K562 (cell line): ENCODE results near the gene CARM1. TPM values are rescaled to one million over a fixed set of nuclear protein-coding genes. Genes with fewer than 3 reads are reported as not detected.
A peak's percentile ranks its signal among the peaks of the same experiment; 100 is the strongest.
"Not testable (repeated sequence)": the region's sequence is repeated elsewhere in the genome, so short reads cannot be mapped to it uniquely, and the experiment has no call there.

ENCODE experiments used
- ATAC-seq: fragments of 200-7000 bp; cut with Tn5 transposase; 3 replicates; pipeline ENCODE4 v1.9.1; 2020; ENCODE audit warnings: moderate library complexity
- BruUV-seq: library from RNA; stranded (reverse); fragments of 400-500 nt; replicated peaks from 2 replicates; lab custom pipeline; 2021; lab: Mats Ljungman, UMichigan
- CTCF ChIA-PET: fragments of 300-600 bp; formaldehyde crosslinking; extraction: SDS; loops from one replicate; lab custom pipeline; 2021; ENCODE audit warnings: low intra/inter-chr PET ratio; lab: Yijun Ruan, JAX
- POLR2A ChIA-PET: fragments of 300-600, 350-650 bp; sonication (Branson Sonifier 250); formaldehyde crosslinking; extraction: SDS; loops from one replicate; lab custom pipeline; 2021; ENCODE audit warnings: antibody characterized with exemption, inconsistent platforms; lab: Yijun Ruan, JAX
- DNase-seq, 4 experiments: peaks; one replicate each; pipeline versions ENCODE4 v3.0.0 to v3.0.0-alpha.2; 2011 to 2018; ENCODE audit warnings: low spot score in 3 of 4, mixed read lengths in 3 of 4; ENCODE audit errors: extremely low read depth in 1 of 4
- FAIRE-seq: peaks from 2 replicates; lab custom pipeline; 2011; peaks lifted over from hg19 to GRCh38; lab: Jason Lieb, UNC
- H2AFZ ChIP-seq: 2 replicates; pipeline ENCODE4 v1.6.0; 2011; ENCODE audit warnings: low read depth, low read length, control low read depth, inconsistent platforms
- H3K27ac ChIP-seq: fragments of 200-600 bp; 3 replicates; pipeline ENCODE4 v1.8.0; 2011; ENCODE audit warnings: low read depth, mild to moderate bottlenecking, control low read depth, inconsistent platforms, low read length, moderate library complexity, mixed read lengths; ENCODE audit errors: extremely low read depth
- H3K27me3 ChIP-seq, 2 experiments: fragments of 300-600 bp in 1 of 2; 2 replicates in 1 of 2; 3 replicates in 1 of 2; pipeline versions ENCODE4 v1.6.0 to v1.8.0; 2011; ENCODE audit warnings: inconsistent platforms in 2 of 2, low read length in 2 of 2, mild to moderate bottlenecking in 1 of 2, mixed read lengths in 1 of 2, moderate library complexity in 1 of 2; ENCODE audit not compliant: control insufficient read depth in 2 of 2, insufficient read depth in 2 of 2
- H3K36me3 ChIP-seq: fragments of 300-600 bp; 3 replicates; pipeline ENCODE4 v1.8.0; 2011; ENCODE audit warnings: mild to moderate bottlenecking, low read length, inconsistent platforms; ENCODE audit not compliant: control insufficient read depth, insufficient read depth
- H3K4me1 ChIP-seq, 2 experiments: fragments of 200-600 bp in 1 of 2; replicated peaks in 1 of 2; 2 replicates in 1 of 2; 3 replicates in 1 of 2; pipeline versions ENCODE4 v1.5.1 to v1.8.0; 2011; ENCODE audit warnings: inconsistent platforms in 2 of 2, low read length in 2 of 2, mild to moderate bottlenecking in 1 of 2, mixed read lengths in 1 of 2, moderate library complexity in 1 of 2; ENCODE audit not compliant: control insufficient read depth in 2 of 2, insufficient read depth in 2 of 2
- H3K4me2 ChIP-seq: 2 replicates; pipeline ENCODE4 v1.6.1; 2011; ENCODE audit warnings: low read length, control low read depth, inconsistent platforms, mixed read lengths; ENCODE audit not compliant: insufficient read depth
- H3K4me3 ChIP-seq: fragments of 200-600 bp; sonication (generic), shearing (Covaris generic); 2 replicates; pipeline ENCODE4 v1.5.1; 2016; ENCODE audit warnings: control low read depth, inconsistent platforms
- H3K79me2 ChIP-seq: fragments of 200-600 bp; 3 replicates; pipeline ENCODE4 v1.8.0; 2011; ENCODE audit warnings: low read length, inconsistent platforms; ENCODE audit not compliant: control insufficient read depth, insufficient read depth
- H3K9ac ChIP-seq, 2 experiments: 2 replicates each; pipeline versions ENCODE4 v1.6.0 to v1.6.1; 2011; ENCODE audit warnings: low read depth in 2 of 2, low read length in 2 of 2, control low read depth in 1 of 2, inconsistent platforms in 1 of 2, mild to moderate bottlenecking in 1 of 2, mixed read lengths in 1 of 2; ENCODE audit not compliant: insufficient read depth in 1 of 2
- H3K9me1 ChIP-seq: one replicate; pipeline ENCODE4 v1.6.0; 2011; ENCODE audit warnings: inconsistent platforms, mild to moderate bottlenecking, low read length, moderate library complexity; ENCODE audit not compliant: control insufficient read depth, insufficient read depth
- H3K9me3 ChIP-seq: replicated peaks from 2 replicates; pipeline ENCODE4 v1.5.1; 2011; ENCODE audit warnings: low read depth, low read length, inconsistent platforms; ENCODE audit not compliant: control insufficient read depth, insufficient read depth
- H4K20me1 ChIP-seq: replicated peaks from 2 replicates; pipeline ENCODE4 v1.6.1; 2011; ENCODE audit warnings: low read length, inconsistent platforms, mixed read lengths; ENCODE audit not compliant: control insufficient read depth, insufficient read depth
- BCOR ChIP-seq: fragments of 450-650 bp; IDR thresholded peaks from 2 replicates; pipeline ENCODE4 v1.6.1; 2016
- GTF2E2 ChIP-seq: fragments of 200-800 bp; sonication (Bioruptor generic); IDR thresholded peaks from 2 replicates; pipeline ENCODE4 v1.6.1; 2016; ENCODE audit warnings: missing genetic modification characterization, missing compliant biosample characterization
- ID3 ChIP-seq, 2 experiments: fragments of 250-450 bp in 1 of 2; fragments of 450-650 bp in 1 of 2; sonication (Bioruptor Pico) in 1 of 2; IDR thresholded peaks; 2 replicates each; pipeline versions ENCODE4 v1.6.1 to v1.8.0; 2016 to 2021; ENCODE audit warnings: mild to moderate bottlenecking in 2 of 2, moderate library complexity in 2 of 2, missing compliant biosample characterization in 1 of 2, missing genetic modification characterization in 1 of 2
- KLF16 ChIP-seq: IDR thresholded peaks from 2 replicates; pipeline ENCODE4 v1.6.1; 2016; ENCODE audit warnings: antibody characterized with exemption
- RBM25 ChIP-seq: fragments of 200-400 bp; formaldehyde crosslinking; IDR thresholded peaks from 2 replicates; pipeline ENCODE4 v1.6.1; 2018; ENCODE audit warnings: low read length, low read depth, moderate library complexity; ENCODE audit not compliant: severe bottlenecking
- VEZF1 ChIP-seq: fragments of 200-800 bp; sonication (Bioruptor generic); IDR thresholded peaks from 2 replicates; pipeline ENCODE4 v1.6.1; 2017; ENCODE audit warnings: missing genetic modification characterization, missing compliant biosample characterization
- ZNF121 ChIP-seq: sonication (generic); formaldehyde crosslinking; conservative IDR thresholded peaks from 2 replicates; pipeline ENCODE4 v1.8.0; 2022; ENCODE audit warnings: missing genetic modification reagents
- ZNF778 ChIP-seq: fragments of 450-650 bp; formaldehyde crosslinking; IDR thresholded peaks from 2 replicates; pipeline ENCODE4 v1.4.0; 2020; ENCODE audit warnings: mild to moderate bottlenecking, moderate library complexity
- WGBS: fragments of 100-300 bp; shearing (Covaris generic); methylation state at CpG from one replicate; pipeline ENCODE4 v1.1.6; 2016; ENCODE audit warnings: low coverage, mixed read lengths; ENCODE audit not compliant: insufficient coverage; ENCODE audit errors: missing lambda C conversion rate; 5-methylcytosine and 5-hydroxymethylcytosine counted together
- in situ Hi-C: fragments of 300-500 bp; cut with MboI; formaldehyde crosslinking; loops from 4 replicates; pipeline ENCODE4 v1.15.0; 2018; ENCODE audit warnings: inconsistent platforms, mixed read lengths
- intact Hi-C: fragments of 100-400 bp; cut with micrococcal nuclease; formaldehyde crosslinking; loops from 2 replicates; pipeline ENCODE4 v1.14.2; 2022
- polyA plus RNA-seq, 8 experiments: library from polyadenylated mRNA; depleted of rRNA in 4 of 8; stranded (reverse) in 5 of 8; unstranded in 3 of 8; fragments of >200 nt; fragmentation: Nextera tagmentation in 2 of 8; fragmentation: Illumina TruSeq in 1 of 8; extraction: Ambion mirVana in 2 of 8; extraction: Trizol in 1 of 8; gene quantifications; 2 replicates each; pipeline versions ENCODE4 v1.2.1 to v1.2.3, GENCODE V29; 2011 to 2014; ENCODE audit warnings: inconsistent platforms in 1 of 8, missing spikeins in 1 of 8
- total RNA-seq, 7 experiments: library from RNA; depleted of rRNA in 6 of 7; stranded (reverse); fragments of >200 nt in 6 of 7; fragmentation: Illumina TruSeq in 2 of 7; extraction: Trizol in 2 of 7; gene quantifications; 2 replicates each; pipeline versions ENCODE4 v1.2.1 to v1.2.3, GENCODE V29; 2011 to 2021; ENCODE audit warnings: low replicate concordance in 1 of 7

CARM1 gene
- total and polyA plus RNA-seq, 9 of the 15 experiments (the other 6 are each of a cell fraction or from before 2014, with no cell fraction given) = 0.36 to 86.0 (median 29.7) TPM

GRCh38 chr19:10856899-10857298 is 14.5 kb upstream of the CARM1 start:
- in situ Hi-C loops, BruUV-seq: not testable (repeated sequence)
- POLR2A ChIA-PET = interaction anchor here (0.9 kb wide), 1 partner anchor 21 kb away, joined by 3 read pairs; the partner anchor contains the start of gene TMED1

GRCh38 chr19:10858204-10858828 is 13.0 kb upstream of the CARM1 start:
- BruUV-seq = no TSS peak
- peak; percentile 53 to 73 (median 66) for DNase-seq
- intact Hi-C loops = no loop called here
- Histone ChIP-seq H3K36me3 (no peaks in the 10 kb centered on the region), H4K20me1 (no peaks in the 10 kb centered on the region), H3K9me3 (no peaks in the 10 kb centered on the region), H3K9ac (peak overlapping the region in 1 of 2 experiments; percentile 23; a peak in 1 of 4 replicates), H3K4me2 (no peak overlapping the region), H3K27ac (no peak overlapping the region), H3K9me1 (no peaks in the 10 kb centered on the region), H3K4me1 (peaks cover 9 to 16% of the 10 kb centered on the region in 2 experiments; a peak in 4 of 5 replicates), H3K79me2 (no peaks in the 10 kb centered on the region), H3K4me3 (no peak overlapping the region), H3K27me3 (no peaks in the 10 kb centered on the region), H2AFZ (peak overlapping the region; percentile 45)
- ChIA-PET POLR2A (interaction anchor here (0.5 to 1.0 kb wide), 5 partner anchors 12 to 184 kb away, joined by 3 read pairs; no protein-coding TSS in a partner anchor), CTCF (no interaction called here)
- peak; percentile 73 for ATAC-seq
- in situ Hi-C loops = no loop called here
- 42% methylated on average over 4 of the region's 4 CpGs for WGBS
- FAIRE-seq = peak; percentile 83
- no peak; the same call in 1 of the 2 replicates for TF ChIP-seq KLF16
- TF ChIP-seq GTF2E2 = no peak
- no peak for TF ChIP-seq ID3 (CRISPR knock-in tag; IDR thresholded peaks at IDR 0.05)
- TF ChIP-seq ID3 (tag; IDR thresholded peaks at IDR 0.05) = 0 out of 2 replicates have a peak, but pooled peaks have one; percentile 24
- peak; percentile 39; the same call in 1 of the 2 replicates for TF ChIP-seq VEZF1 (CRISPR knock-in tag)
- TF ChIP-seq ZNF778 (CRISPR knock-in tag) = no peak

More at GRCh38 chr19:10856899-10857298, 14.5 kb upstream of the CARM1 start:
- H3K36me3 ChIP-seq, intact Hi-C loops, H3K4me3 ChIP-seq, H2AFZ ChIP-seq, H3K27ac ChIP-seq, H4K20me1 ChIP-seq, CTCF ChIA-PET, DNase-seq, H3K4me2 ChIP-seq, FAIRE-seq, ATAC-seq, H3K4me1 ChIP-seq, H3K79me2 ChIP-seq, H3K9ac ChIP-seq, H3K9me1 ChIP-seq, H3K9me3 ChIP-seq, H3K27me3 ChIP-seq: not testable (repeated sequence)
- 67% methylated on average over 1 of the region's 1 CpG for WGBS
- peak; percentile 98 for TF ChIP-seq ZNF121 (CRISPR knock-in tag)
- TF ChIP-seq BCOR = peak; percentile 53
- TF ChIP-seq RBM25 = peak; percentile 18
